HG03097 (cell line): ENCODE measurements around the gene IRF2.

Experiments
- ATAC-seq: cut with Tn5 transposase; IDR thresholded peaks from one replicate; pipeline ENCODE4 v1.9.1; 2021; ENCODE audit not compliant: unreplicated experiment, low FRiP score

Gene IRF2

DNA sequence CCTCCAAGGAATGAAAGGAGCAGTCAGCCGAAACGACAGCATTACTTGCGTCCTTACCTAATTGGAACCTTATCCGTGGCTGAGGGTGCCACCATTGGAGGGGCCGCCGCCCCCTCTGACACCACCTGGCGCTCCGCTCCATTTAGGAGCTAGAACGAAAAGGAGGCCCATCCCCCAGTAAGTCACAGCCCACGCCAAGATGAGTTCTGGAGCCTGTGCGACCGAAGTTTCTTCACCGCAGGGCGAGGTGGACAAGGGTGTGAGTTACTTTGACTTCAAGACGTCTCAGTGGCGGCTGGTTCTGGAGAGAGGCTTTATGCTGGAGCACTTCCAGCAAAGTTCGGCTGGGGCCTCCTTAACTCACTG, 729 bp upstream of the IRF2 start:
- peak; percentile 9 for ATAC-seq

DNA sequence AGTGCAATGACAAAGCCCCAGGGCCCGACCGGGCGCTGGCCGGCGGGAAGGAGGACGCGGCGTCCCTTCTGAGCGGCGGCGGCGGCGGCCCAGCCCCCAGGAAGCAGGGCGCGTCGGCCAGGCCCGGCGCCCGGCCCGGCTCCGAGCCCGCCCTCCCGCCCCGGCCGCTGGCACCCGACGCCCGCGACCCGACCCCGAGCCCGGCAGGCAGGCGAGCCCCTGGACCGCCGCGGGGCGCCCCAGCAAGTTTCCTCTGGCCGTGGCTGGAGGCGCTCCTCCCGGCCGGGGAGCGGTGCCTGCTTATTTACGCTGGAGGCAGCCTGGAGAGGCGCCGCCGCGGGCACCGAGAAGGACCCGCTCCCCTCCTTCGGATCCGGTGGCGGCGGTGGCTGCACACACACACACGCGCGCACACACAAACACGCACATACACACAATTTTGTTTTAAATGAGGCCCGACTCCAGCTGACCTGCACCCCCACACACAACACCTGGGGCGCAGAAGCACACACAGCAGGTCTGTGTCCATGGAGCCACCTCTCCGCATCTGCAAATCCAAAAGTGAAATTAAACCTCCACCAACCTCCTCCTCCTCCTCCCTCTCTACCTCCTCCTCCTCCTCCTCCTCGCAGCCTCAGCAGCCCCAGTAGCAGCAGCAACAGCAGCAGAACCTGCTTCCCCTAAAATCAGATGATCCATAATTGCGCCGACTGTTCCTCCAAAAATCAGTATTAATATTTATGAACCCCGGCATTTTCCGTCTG, 669 bp downstream of the IRF2 start:
- ATAC-seq = no peak

DNA sequence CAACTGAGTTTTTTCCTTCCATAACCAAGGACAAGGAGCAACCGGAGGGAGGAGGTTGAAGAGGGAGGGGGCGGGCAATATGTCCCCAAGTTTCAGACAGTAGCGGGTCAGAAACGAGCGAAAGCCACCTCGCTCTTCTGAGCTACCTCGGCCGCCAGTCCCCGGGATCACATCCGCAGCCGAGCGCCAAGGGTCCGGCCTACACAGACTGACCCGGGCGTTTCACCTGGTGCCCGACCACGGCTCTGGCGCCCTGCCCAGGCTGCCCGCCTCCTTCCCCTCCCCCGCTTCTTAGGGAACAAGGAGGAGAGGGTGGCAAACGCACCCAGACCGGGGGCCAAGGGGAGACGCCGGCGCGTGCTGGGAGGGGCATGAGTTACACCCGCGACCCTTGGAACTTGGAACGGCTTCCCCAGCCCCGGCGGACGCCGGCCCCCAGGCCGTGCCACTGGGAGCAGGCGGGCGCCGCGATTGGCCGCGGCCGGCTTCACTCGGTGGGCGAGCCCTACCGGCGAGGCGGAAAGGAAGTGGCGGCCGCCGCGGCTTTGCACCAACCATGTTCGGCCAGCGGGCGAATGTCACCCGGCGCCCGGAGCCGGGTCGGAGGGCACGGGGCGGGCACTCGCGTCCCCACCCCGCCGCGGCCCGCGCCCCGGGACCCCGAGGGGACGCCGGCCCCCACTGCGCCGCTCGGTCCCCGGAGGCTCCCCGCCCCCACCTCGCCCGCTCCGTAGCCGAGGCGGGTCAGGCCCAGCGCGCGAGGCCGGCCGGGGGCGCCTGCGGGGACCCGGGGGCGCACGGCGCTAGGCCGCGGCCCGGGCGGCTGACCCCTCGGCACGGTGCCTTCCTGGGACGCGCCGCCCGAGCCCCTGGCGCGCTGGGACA, 1.5 kb downstream of the IRF2 start:
- ATAC-seq = no peak

DNA sequence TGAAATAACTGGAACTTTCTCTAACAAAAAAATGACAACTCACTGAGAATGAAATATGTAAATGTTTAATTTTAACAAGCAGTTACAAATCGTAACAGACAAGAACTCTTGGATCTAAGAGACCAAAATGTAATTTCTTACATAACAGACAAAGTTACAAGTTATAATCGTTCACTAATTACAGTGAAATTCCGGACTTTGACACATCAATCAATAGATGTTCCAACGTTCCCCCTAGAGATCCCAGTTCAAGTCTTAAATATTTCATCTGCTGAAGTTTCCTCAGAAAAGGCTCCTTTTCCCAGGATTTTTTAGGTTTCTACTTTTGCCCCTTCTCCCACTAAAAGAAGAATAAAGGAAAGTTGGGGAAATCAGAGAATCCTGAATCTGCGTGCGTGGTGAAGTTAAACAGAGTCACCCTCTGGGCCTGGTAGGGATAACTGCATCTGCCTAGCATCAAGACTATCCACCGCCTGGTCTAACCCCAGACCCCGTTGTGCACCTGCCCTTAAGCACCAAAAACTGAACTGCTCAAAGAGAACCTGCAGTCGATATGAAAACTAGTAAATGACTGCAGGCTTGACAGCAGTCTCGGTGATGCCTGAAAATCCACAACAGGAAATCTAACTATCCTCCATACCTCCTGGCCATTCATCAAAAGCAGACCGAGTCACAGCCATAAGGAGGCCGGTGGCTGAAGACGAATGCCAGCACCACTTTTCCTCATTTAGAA, 2.3 kb downstream of the IRF2 start:
- no peak for ATAC-seq

DNA sequence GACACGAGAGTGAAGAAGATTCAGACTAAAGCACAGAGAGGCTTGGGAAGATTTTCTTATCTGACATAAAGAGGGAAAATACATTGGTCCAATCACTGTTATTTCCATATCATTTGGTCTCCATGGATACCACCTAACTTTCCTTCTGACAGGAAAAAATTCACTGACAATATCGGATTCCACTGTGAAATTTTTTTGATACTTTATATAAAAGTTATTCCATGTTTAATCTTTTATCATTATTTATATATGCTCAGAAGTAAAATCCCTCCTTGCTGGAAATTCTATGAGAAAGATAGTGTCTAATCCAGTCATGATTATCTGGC, 3.6 kb downstream of the IRF2 start:
- ATAC-seq = no peak

DNA sequence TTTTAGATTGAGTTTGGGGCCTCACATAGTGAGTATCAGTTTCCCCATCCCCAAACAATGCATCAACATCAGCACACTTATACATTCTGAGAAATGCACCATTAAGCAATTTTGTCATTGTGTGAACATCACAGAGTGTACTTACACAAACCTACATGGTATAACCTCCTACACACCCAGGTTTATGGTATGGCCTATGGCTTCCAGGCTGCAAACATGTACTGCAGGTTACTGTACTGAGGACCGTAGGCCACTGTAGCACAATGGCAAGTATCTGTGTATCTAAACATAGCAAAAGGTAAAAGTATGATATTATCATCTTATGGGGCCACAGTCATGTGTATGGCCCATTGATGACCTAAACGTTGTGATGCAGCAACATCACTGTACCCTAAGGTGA, 7.7 kb downstream of the IRF2 start:
- ATAC-seq = no peak

DNA sequence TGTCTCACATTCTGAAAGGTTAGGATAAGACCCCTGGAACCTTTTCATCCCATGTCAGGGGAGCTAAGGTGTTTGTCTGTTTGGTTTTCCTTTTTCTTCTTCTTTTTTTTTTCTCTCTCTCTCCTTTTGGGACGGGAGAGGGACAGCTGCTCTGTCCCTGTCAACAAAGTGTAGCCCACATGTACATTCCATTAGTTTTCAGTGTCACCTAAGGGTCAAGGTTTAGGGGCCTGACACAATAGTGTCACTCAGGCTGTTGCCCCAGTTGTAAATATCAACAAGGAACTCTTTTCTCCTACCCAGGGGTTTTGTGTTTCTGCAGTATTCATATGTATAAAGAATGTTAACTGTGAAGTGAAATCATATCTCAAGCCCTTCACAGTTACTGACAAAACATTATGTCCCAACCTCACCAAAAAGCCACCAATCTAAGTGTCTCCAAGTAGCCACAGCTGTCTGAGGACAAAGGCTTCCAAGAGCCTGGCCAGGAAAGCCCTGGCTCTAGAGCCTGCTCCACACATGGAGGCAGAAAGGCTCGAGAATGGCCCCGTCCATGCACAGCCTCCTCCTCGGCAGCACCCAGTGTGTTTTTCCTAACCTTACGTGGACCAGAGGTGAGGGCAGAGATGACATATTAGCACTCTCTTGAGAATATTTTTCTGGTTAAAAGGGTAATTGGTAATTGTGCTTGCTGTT, 9.4 kb downstream of the IRF2 start:
- no peak for ATAC-seq

DNA sequence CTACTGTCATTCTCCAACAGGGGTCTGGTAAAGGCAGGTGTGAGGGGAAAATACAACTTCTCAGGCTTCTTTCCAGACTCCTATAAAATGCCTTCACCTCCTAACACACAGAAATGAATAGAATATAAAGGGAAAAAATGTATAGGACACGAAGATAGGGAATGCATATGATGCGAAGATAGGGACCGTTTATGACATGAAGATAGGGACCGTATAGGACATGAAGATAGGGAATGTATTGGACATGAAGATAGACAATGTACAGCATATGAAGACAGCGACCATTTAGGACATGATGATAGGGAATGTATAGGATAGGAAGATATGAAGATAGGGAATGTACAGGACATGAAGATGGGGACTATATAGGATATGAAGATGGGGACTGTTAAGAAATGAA, 10.5 kb downstream of the IRF2 start:
- no peak for ATAC-seq

DNA sequence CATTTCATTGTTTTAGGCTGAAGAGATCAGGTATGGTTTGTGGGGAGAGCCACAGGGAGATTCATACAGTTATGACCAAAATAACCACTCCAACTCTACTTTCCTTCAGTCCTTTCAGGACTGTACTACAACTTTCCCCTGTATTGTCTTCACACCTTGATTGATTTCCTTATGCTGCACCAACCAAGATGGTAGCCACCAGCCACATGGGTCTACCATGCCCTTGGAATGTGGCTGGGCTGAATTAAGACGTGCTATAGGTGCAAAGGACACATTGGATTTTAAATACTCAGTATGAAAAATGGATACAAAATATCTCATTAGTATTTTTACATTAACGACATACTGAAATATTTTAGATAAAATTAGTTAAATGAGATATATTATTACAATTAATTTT, 11.2 kb downstream of the IRF2 start:
- no peak for ATAC-seq

DNA sequence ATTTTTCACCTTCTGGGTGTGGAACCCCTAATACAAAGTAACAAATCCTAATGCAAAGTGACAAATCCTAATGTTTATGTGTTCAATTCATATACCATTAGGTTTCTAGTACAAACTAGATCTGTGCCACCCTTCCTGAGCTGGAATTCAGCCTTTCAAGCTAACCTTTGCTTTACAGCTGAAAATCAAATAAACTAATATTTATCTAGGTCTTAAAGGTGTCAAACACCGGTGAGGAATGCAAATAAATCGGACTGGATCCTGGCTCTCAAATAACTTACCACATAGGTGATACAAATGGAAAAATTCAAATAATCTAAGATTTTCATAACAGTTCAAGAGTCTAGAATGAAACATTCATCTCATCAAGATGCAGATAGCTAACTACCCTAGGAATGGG, 11.6 kb downstream of the IRF2 start:
- no peak for ATAC-seq

DNA sequence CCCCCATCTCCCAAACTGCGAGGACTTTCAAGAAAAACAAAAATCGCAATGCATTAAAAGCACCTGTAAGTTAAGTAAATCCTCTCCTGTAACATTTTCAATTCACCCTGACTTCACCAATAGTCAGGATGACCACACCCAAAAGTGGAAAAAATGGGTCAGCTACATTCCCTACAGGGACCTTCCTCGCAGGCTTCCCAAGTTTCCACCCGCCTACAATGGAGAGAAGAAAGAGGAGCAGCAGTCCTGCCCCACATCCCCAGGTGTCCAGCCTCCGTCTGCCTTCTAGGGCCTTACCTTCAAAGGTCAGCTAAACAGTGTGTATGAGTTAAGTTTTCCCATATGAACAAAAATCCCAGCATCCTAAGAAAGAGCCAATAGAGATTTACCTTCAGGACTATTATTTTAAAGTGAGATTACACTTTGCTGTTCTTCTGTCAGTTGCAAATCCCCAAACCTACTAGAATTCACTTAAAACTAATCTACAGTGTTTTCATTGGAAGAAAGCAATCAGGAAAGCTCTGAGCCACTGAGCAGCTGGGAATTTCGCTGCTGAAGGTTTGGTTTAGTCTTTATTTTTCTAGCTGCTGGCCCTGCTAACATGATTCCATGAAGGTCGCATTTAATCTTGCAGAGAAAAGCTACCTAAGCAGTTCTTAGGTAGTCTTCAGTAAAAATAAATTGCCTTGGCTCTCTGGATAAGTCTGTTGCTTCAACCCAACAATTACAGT, 12.5 kb downstream of the IRF2 start:
- ATAC-seq = no peak

DNA sequence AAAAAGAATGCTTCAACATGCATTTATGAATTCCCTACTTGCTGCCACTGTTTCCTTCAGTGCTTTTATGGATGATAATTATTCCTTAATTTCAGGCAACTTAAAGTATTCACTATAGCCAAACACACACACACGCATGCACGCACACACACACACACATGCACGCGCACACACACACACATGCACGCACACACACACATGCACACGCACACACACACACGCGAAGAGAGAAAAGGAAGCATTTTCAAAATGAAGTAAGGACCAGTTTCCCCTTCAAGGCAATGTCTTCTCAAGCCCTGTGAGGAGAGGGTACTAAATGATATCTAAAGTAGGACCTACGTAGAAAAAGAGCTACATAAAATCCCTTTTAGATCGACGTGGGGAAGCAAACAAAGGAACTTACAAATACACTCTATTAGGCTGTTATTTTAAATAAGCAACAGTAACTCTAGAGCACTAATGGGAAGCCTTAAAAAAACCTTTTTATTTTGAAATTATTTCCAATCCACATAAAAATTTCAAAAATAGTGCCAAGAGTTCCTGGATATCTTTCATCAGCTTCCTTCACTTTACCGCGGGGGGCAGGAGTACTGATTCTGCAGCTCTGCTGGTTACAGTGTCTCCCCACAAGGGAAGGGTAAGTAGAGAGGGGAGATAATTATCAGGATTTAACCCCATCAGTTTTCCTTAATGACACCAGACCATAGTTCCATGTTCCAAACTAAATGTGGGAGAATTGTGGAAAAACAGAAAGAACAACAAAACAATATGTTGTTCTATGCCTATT, 13.7 kb downstream of the IRF2 start:
- ATAC-seq = no peak

DNA sequence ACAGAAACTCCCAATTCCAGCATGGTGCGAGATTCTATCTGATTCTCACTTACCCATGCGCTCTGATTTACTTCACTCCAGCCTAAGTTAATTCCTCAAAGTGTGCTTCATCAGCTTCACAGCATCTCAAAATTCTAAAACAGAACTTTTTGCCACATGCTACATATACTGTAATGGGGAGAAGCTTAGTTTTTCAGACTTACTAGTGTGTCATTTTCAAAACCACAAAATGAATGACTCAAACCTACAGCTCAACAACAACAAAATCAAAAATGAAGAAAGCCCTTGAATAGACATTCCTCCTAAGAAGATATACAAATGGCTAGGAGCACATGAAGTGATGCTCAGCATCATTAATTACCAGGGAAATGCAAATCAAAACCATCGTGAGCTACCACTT, 14.9 kb downstream of the IRF2 start:
- ATAC-seq = no peak

DNA sequence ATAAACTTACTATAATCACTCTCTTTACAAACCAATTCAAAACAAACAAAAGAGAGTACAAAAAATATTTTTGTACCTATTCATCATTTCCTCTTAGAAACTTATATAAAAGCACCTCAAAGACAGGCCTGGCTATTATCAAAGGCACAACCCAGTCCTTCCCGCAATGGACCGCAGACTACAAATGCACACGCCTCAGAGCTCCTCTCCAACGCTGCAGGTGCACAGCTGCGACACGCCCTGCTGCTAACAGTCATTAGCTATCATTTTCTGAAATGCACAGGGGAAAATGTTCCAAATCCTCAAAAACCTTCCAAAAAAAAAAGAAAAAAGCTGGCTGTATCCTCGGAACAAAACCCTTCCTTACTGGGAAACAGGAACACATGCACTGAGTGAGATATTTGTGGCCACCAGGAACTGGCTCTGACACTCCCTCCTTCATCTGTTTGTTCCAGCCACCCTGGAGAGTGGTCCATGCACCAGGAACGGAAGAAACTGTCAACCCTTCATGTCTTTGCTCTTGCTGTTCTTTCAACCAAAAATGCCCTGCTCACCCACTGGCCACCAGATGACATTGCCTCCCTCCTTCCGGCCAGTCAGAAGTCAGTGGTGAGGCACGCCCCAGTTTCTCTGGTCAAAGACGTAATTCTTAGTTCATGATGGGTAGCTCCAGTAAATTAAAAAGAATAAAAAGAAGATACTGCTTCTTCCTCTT, 16.7 kb downstream of the IRF2 start:
- no peak for ATAC-seq

DNA sequence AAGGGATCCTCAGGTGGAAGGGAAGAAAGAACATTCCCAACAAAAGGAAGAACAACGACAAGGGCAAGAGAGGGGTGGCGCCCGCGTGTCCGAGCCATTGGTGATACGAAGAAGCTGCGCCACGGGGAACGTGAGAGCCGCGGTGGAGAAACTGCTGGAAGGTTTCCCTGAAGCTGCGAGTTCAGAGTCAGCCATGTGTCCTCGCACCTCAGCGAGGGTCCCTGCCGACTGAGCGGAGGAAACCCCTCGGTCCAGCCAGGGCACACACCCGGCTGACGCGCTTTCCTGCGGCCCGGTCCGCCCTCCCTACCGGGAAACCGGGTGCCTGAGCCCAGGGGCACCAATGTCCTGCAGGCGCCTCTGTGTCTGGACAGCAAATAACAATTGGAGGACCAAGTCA, 18.0 kb downstream of the IRF2 start:
- ATAC-seq = no peak

DNA sequence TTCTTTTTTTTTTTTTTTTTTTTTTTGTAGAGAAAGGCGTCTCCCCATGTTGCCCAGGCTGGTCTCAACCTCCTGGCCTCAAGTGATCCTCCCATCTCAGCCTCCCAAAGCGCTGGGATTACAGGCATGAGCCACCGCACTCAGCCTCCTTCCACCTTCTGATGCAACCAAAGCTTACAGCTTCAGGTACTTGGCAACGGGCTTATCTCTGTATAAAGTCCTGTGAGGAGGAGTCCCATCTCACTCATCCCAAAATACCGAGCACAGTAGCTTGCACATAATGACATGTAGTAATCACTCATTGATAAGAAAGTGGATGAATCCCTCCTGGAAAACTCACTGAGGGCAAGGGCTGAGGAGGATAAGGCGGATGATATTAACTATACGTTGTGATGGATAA, 19.1 kb downstream of the IRF2 start:
- ATAC-seq = no peak

DNA sequence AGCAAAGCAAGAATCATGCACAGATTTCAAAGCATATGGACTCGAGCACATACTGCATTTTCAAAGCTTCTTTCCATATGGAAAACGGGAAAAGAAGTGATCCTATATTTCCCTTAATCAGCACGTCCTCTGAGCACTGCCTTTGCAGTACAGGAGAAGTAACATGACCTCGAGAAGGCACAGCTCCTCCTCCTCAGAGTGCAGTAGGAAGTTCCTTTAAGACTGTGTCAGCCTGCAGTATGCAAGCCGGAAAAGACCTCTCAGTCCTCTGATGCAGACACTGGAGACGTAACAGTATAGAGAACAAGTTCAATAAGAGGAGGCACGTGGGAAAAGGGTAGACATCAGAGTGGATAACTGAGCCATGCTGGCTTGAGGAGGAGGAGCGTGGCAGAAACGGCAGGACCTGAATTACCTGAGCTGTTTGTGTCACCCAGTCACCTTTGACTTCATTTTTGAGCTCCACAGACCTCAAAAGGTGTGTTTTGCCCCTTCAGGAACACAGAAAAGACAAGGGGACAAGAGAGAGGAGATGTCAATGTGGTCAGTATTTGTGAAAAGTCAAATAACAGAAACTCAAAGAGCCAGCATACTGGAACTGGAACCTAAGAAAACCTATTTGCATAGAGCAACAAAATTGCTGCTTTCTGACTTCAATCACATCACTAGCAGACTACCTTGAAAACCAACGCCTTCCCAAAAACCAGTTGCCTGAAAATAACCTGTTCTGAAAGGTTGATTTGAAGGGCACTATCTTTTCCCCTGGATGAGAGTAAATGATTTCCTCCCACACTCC, 20.8 kb downstream of the IRF2 start:
- ATAC-seq = peak; percentile 52

DNA sequence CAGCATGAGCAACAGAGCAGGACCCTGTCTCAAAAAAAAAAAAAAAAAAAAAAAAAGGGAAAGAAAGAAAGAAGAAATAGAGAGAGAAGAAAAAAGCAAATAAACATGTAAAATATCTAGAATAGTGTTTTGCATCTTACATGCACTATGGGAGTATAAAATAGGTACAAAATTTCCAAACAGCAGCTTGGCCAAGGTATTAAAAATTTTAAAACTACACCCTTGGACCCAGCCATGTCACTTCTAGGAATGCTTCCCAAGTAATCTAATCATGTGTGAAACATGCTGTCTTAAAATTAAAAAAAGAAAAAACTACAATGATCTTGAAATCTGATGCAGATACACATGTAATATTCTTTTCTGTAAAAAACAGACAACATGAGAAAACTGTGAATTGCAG, 21.6 kb downstream of the IRF2 start:
- no peak for ATAC-seq
